OCI-LY7 (cell line): ENCODE results near the gene APLP2. TPM values are rescaled to one million over a fixed set of nuclear protein-coding genes. Genes with fewer than 3 reads are reported as not detected.

Source experiments
- BruUV-seq: library from RNA; stranded (reverse); fragments of 400-500 nt; replicated peaks from 2 replicates; lab custom pipeline; 2021; lab: Mats Ljungman, UMichigan
- CTCF ChIA-PET: fragments of 300-600 bp; sonication (Branson Sonifier 250); formaldehyde crosslinking; loops from one replicate; lab custom pipeline; 2022; ENCODE audit warnings: antibody characterized with exemption; ENCODE audit not compliant: unreplicated experiment; lab: Charles Lee
- POLR2A ChIA-PET: fragments of 300-600 bp; sonication (Branson Sonifier 250); formaldehyde crosslinking; loops from one replicate; lab custom pipeline; 2022; ENCODE audit warnings: antibody characterized with exemption; lab: Charles Lee
- DNase-seq: peaks from one replicate; pipeline ENCODE4 v3.0.0-alpha.2; 2015; ENCODE audit warnings: low spot score
- H2AFZ ChIP-seq: fragments of 200-600 bp; sonication (generic), shearing (Covaris generic); 2 replicates; pipeline ENCODE4 v1.6.1; 2014; ENCODE audit warnings: mild to moderate bottlenecking, antibody characterized with exemption, low read length, moderate library complexity
- H3K27ac ChIP-seq: fragments of 200-600 bp; sonication (generic); 2 replicates; pipeline ENCODE4 v1.5.1; 2014; ENCODE audit warnings: mixed run types, low read depth, mild to moderate bottlenecking, moderate library complexity, low read length, inconsistent platforms; ENCODE audit not compliant: poor library complexity, severe bottlenecking
- H3K36me3 ChIP-seq: fragments of 200-600 bp; sonication (generic); 2 replicates; pipeline ENCODE4 v1.6.1; 2014; ENCODE audit warnings: mild to moderate bottlenecking, antibody characterized with exemption, low read length, moderate library complexity, mixed read lengths; ENCODE audit not compliant: insufficient read depth
- H3K4me1 ChIP-seq: fragments of 200-600 bp; sonication (generic); 2 replicates; pipeline ENCODE4 v1.5.1; 2014; ENCODE audit warnings: mild to moderate bottlenecking, low read length; ENCODE audit not compliant: insufficient read depth, poor library complexity, severe bottlenecking
- H3K4me2 ChIP-seq: fragments of 200-600 bp; sonication (generic); 2 replicates; pipeline ENCODE4 v1.6.1; 2014; ENCODE audit warnings: mild to moderate bottlenecking, low read length
- H3K4me3 ChIP-seq: fragments of 200-600 bp; sonication (generic); 2 replicates; pipeline ENCODE4 v1.5.1; 2014; ENCODE audit warnings: mild to moderate bottlenecking, low read depth, low read length; ENCODE audit not compliant: poor library complexity, severe bottlenecking
- H3K79me2 ChIP-seq: fragments of 200-600 bp; sonication (generic); 2 replicates; pipeline ENCODE4 v1.6.1; 2016; ENCODE audit warnings: low read depth, mild to moderate bottlenecking, low read length, moderate library complexity, mixed read lengths; ENCODE audit not compliant: insufficient read depth
- H3K9me2 ChIP-seq: fragments of 200-600 bp; sonication (generic); 2 replicates; pipeline ENCODE4 v1.6.1; 2016; ENCODE audit warnings: mild to moderate bottlenecking, low read length, mixed read lengths; ENCODE audit not compliant: insufficient read depth
- H3K9me3 ChIP-seq: fragments of 200-600 bp; sonication (generic); 2 replicates; pipeline ENCODE4 v1.6.1; 2014; ENCODE audit warnings: mild to moderate bottlenecking, mixed run types, low read length, mixed read lengths
- H4K20me1 ChIP-seq: fragments of 200-600 bp; sonication (generic); 2 replicates; pipeline ENCODE4 v1.6.1; 2014; ENCODE audit warnings: mild to moderate bottlenecking, antibody characterized with exemption, low read length, moderate library complexity, mixed read lengths; ENCODE audit not compliant: insufficient read depth
- CTCF ChIP-seq: fragments of 200-600 bp; sonication (generic); conservative IDR thresholded peaks from 2 replicates; pipeline ENCODE4 v1.5.1; 2014; ENCODE audit warnings: mild to moderate bottlenecking, antibody characterized with exemption, low read length, moderate library complexity, mixed read lengths
- EZH2phosphoT487 ChIP-seq: fragments of 200-600 bp; sonication (generic); IDR thresholded peaks from 2 replicates; pipeline ENCODE4 v1.6.1; 2018; ENCODE audit warnings: low read depth, borderline replicate concordance, mild to moderate bottlenecking, mixed run types, antibody characterized with exemption, low read length, moderate library complexity, mixed read lengths
- intact Hi-C: fragments of 100-400 bp; cut with micrococcal nuclease; formaldehyde crosslinking; loops from one replicate; pipeline ENCODE4 v1.10.0; 2022; ENCODE audit not compliant: unreplicated experiment
- total RNA-seq, 2 experiments: library from RNA; depleted of rRNA in 1 of 2; stranded (reverse); fragments of >200 nt in 1 of 2; shearing (Covaris generic) in 1 of 2; gene quantifications; 2 replicates each; pipeline ENCODE4 v1.2.3, GENCODE V29; 2014 to 2022

Gene APLP2
- total RNA-seq, 2 experiments from 2014 or later = 147 to 284 TPM

GRCh38 chr11:130157101-130157500, 87.4 kb downstream of the APLP2 start:
- Histone ChIP-seq H2AFZ (no peak overlapping the region), H3K4me1 (peaks cover 75% of the 10 kb centered on the region), H3K4me3 (no peak overlapping the region), H4K20me1 (no peaks in the 10 kb centered on the region), H3K9me2 (no peaks in the 10 kb centered on the region), H3K79me2 (peaks cover 23% of the 10 kb centered on the region), H3K4me2 (no peak overlapping the region), H3K27ac (no peak overlapping the region), H3K9me3 (no peaks in the 10 kb centered on the region), H3K36me3 (peaks cover 20% of the 10 kb centered on the region; the same call in 1 of the 2 replicates)
- ChIA-PET CTCF (no interaction called here), POLR2A (interaction anchor here (0.7 to 4.1 kb wide), 8 partner anchors 10 to 263 kb away, joined by 3 to 40 read pairs (median 4); no protein-coding TSS in a partner anchor)
- DNase-seq = no peak
- intact Hi-C loops = loop anchor here (5.0 to 10.0 kb wide), 2 partner anchors 1432 to 1635 kb away; no protein-coding TSS in a partner anchor
- no TSS peak for BruUV-seq
- TF ChIP-seq EZH2phosphoT487 (no peak), CTCF (no peak)

GRCh38 chr11:130157840-130158239, 88.1 kb downstream of the APLP2 start:
- no TSS peak for BruUV-seq
- TF ChIP-seq CTCF = no peak
- no peak for TF ChIP-seq EZH2phosphoT487
- Histone ChIP-seq H3K9me2 (no peaks in the 10 kb centered on the region), H3K4me1 (peaks cover 76% of the 10 kb centered on the region), H2AFZ (no peak overlapping the region), H4K20me1 (no peaks in the 10 kb centered on the region), H3K36me3 (peaks cover 27% of the 10 kb centered on the region; the same call in 1 of the 2 replicates), H3K27ac (no peak overlapping the region), H3K4me2 (no peak overlapping the region), H3K9me3 (no peaks in the 10 kb centered on the region), H3K79me2 (peaks cover 30% of the 10 kb centered on the region), H3K4me3 (no peak overlapping the region)
- no peak for DNase-seq
- intact Hi-C loops = loop anchor here (5.0 to 10.0 kb wide), 2 partner anchors 1433 to 1636 kb away; no protein-coding TSS in a partner anchor
- ChIA-PET POLR2A (interaction anchor here (0.8 to 2.1 kb wide), 8 partner anchors 12 to 263 kb away, joined by 3 to 13 read pairs (median 4); no protein-coding TSS in a partner anchor), CTCF (interaction anchor here (0.7 to 0.8 kb wide), 2 partner anchors 10 to 25 kb away, joined by 3 read pairs; no protein-coding TSS in a partner anchor)

- POLR2A ChIA-PET = interaction anchor here (0.6 to 2.1 kb wide), 6 partner anchors 13 to 230 kb away, joined by 3 to 13 read pairs (median 4); no protein-coding TSS in a partner anchor
These were observed 89.4 kb downstream of the APLP2 start for GRCh38 chr11:130159139-130159538.

More at GRCh38 chr11:130159139-130159538, 89.4 kb downstream of the APLP2 start:
- no TSS peak for BruUV-seq
- H3K36me3 ChIP-seq = peaks cover 40% of the 10 kb centered on the region; the same call in 1 of the 2 replicates
- intact Hi-C loops = loop anchor here (5.0 to 10.0 kb wide), 2 partner anchors 1434 to 1637 kb away; no protein-coding TSS in a partner anchor
- H3K79me2 ChIP-seq = peaks cover 43% of the 10 kb centered on the region
- DNase-seq = no peak
- H3K9me2 ChIP-seq = no peaks in the 10 kb centered on the region
- CTCF ChIA-PET = interaction anchor here (0.9 kb wide), 1 partner anchor 278 kb away, joined by 3 read pairs; no protein-coding TSS in a partner anchor
- no peaks in the 10 kb centered on the region for H4K20me1 ChIP-seq
- peaks cover 76% of the 10 kb centered on the region for H3K4me1 ChIP-seq
- peak overlapping the region; percentile 95 for H3K4me2 ChIP-seq
- H3K4me3 ChIP-seq = peak overlapping the region; percentile 74
- peak overlapping the region; percentile 7; the same call in 1 of the 2 replicates for H2AFZ ChIP-seq
- TF ChIP-seq CTCF = no peak
- TF ChIP-seq EZH2phosphoT487 = no peak
- no peaks in the 10 kb centered on the region for H3K9me3 ChIP-seq
- no peak overlapping the region for H3K27ac ChIP-seq
